Liver (tissue), 9 donors: Measurements from ENCODE around the gene TOB1. TPM values are rescaled to one million over a fixed set of nuclear protein-coding genes. Genes with fewer than 3 reads are reported as not detected.

Source experiments
- DNase-seq: peaks from one replicate; pipeline ENCODE4 v3.0.0-alpha.2; 2017; ENCODE audit warnings: low spot score
- H3K27ac ChIP-seq, 2 donors: one replicate each; pipeline ENCODE4 v1.7.0; 2013; ENCODE audit warnings: inconsistent platforms in 2 of 2, low read length in 2 of 2, control low read depth in 1 of 2, low read depth in 1 of 2, mild to moderate bottlenecking in 1 of 2
- H3K27me3 ChIP-seq, 4 donors: one replicate each; pipeline versions ENCODE4 v1.6.1 to v1.7.0; 2013; ENCODE audit warnings: low read length in 3 of 4, inconsistent platforms in 1 of 4, mild to moderate bottlenecking in 1 of 4, moderate library complexity in 1 of 4; ENCODE audit not compliant: control insufficient read depth in 4 of 4, insufficient read depth in 4 of 4
- H3K36me3 ChIP-seq, 4 donors: one replicate each; pipeline versions ENCODE4 v1.6.1 to v1.7.0; 2013; ENCODE audit warnings: low read length in 3 of 4, mild to moderate bottlenecking in 3 of 4, low read depth in 1 of 4, moderate library complexity in 1 of 4; ENCODE audit not compliant: control insufficient read depth in 4 of 4, insufficient read depth in 3 of 4
- H3K4me1 ChIP-seq, 4 donors: one replicate each; pipeline versions ENCODE4 v1.6.1 to v1.7.0; 2013; ENCODE audit warnings: low read length in 3 of 4, mild to moderate bottlenecking in 3 of 4, moderate library complexity in 1 of 4; ENCODE audit not compliant: control insufficient read depth in 4 of 4, insufficient read depth in 4 of 4
- H3K4me3 ChIP-seq, 3 donors: one replicate each; pipeline versions ENCODE4 v1.6.1 to v1.7.0; 2013; ENCODE audit warnings: low read length in 3 of 3, control low read depth in 1 of 3, low read depth in 1 of 3, mild to moderate bottlenecking in 1 of 3
- H3K9ac ChIP-seq, 2 donors: one replicate each; pipeline ENCODE4 v1.7.0; 2013; ENCODE audit warnings: low read length in 2 of 2, mild to moderate bottlenecking in 2 of 2, moderate library complexity in 2 of 2, control low read depth in 1 of 2, low read depth in 1 of 2
- H3K9me3 ChIP-seq, 4 donors: one replicate each; pipeline versions ENCODE4 v1.6.1 to v1.7.0; 2013; ENCODE audit warnings: low read length in 3 of 4; ENCODE audit not compliant: control insufficient read depth in 4 of 4
- EGR1 ChIP-seq, 2 donors: IDR thresholded peaks; 2 replicates each; pipeline ENCODE4 v1.6.1; 2016 to 2018; ENCODE audit warnings: antibody characterized with exemption in 2 of 2, low read depth in 2 of 2
- FOXA2 ChIP-seq: IDR thresholded peaks from 2 replicates; pipeline ENCODE4 v1.6.1; 2016; ENCODE audit warnings: antibody characterized with exemption
- GABPA ChIP-seq, 2 donors: IDR thresholded peaks in 1 of 2; conservative IDR thresholded peaks in 1 of 2; 2 replicates each; pipeline ENCODE4 v1.6.1; 2016; ENCODE audit warnings: antibody characterized with exemption in 2 of 2, mild to moderate bottlenecking in 1 of 2, moderate library complexity in 1 of 2
- HNF4A ChIP-seq, 2 donors: conservative IDR thresholded peaks; 2 replicates each; pipeline ENCODE4 v1.6.1; 2016; ENCODE audit warnings: antibody characterized with exemption in 2 of 2, mild to moderate bottlenecking in 2 of 2
- HNF4G ChIP-seq: IDR thresholded peaks from 2 replicates; pipeline ENCODE4 v1.6.1; 2016; ENCODE audit warnings: antibody characterized with exemption
- JUND ChIP-seq, 2 donors: IDR thresholded peaks; 2 replicates each; pipeline ENCODE4 v1.6.1; 2016; ENCODE audit warnings: antibody characterized with exemption in 2 of 2
- NR2F2 ChIP-seq: IDR thresholded peaks from 2 replicates; pipeline ENCODE4 v1.6.1; 2016; ENCODE audit warnings: antibody characterized with exemption
- RAD21 ChIP-seq, 2 donors: IDR thresholded peaks; 2 replicates each; pipeline ENCODE4 v1.6.1; 2016; ENCODE audit warnings: antibody characterized with exemption in 2 of 2, mild to moderate bottlenecking in 2 of 2
- RXRA ChIP-seq, 2 donors: IDR thresholded peaks; 2 replicates each; pipeline ENCODE4 v1.6.1; 2017 to 2018; ENCODE audit warnings: antibody characterized with exemption in 2 of 2, mild to moderate bottlenecking in 1 of 2
- SP1 ChIP-seq: IDR thresholded peaks from 2 replicates; pipeline ENCODE4 v1.6.1; 2018; ENCODE audit warnings: antibody characterized with exemption, mild to moderate bottlenecking
- TAF1 ChIP-seq: conservative IDR thresholded peaks from 2 replicates; pipeline ENCODE4 v1.6.1; 2016; ENCODE audit warnings: antibody characterized with exemption, mild to moderate bottlenecking
- YY1 ChIP-seq: IDR thresholded peaks from 2 replicates; pipeline ENCODE4 v1.6.1; 2016; ENCODE audit warnings: antibody characterized with exemption, mild to moderate bottlenecking
- WGBS: extraction: QIAGEN DNeasy Blood & Tissue Kit; methylation state at CpG from one replicate; pipeline ENCODE4 v1.1.7; 2013; 5-methylcytosine and 5-hydroxymethylcytosine counted together
- polyA plus RNA-seq, 2 donors: library from polyadenylated mRNA; stranded (reverse) in 1 of 2; unstranded in 1 of 2; fragments of 200-250 nt in 1 of 2; fragments of >200 nt in 1 of 2; fragmentation: Nextera tagmentation in 1 of 2; extraction: Ambion mirVana in 1 of 2; gene quantifications; one replicate each; pipeline versions ENCODE4 v1.2.1 to v1.2.3, GENCODE V29; 2013 to 2015
- total RNA-seq, 2 donors: library from RNA; depleted of rRNA; stranded (reverse); fragments of >200 nt; gene quantifications; one replicate each; pipeline ENCODE4 v1.2.3, GENCODE V29; 2014
- TF ChIP-seq, protein P1 (sequence below): fragments of 150-350 bp; IDR thresholded peaks from 2 replicates; pipeline ENCODE4 v1.5.1; 2017; ENCODE audit warnings: improper control_type of control experiment, low read depth, low read length; ENCODE audit not compliant: missing input control
- TF ChIP-seq, protein P2 (sequence below): IDR thresholded peaks from 2 replicates; pipeline ENCODE4 v1.6.1; 2016; ENCODE audit warnings: antibody characterized with exemption, mild to moderate bottlenecking
- TF ChIP-seq, protein P3 (sequence below): IDR thresholded peaks from 2 replicates; pipeline ENCODE4 v1.6.1; 2016; ENCODE audit warnings: antibody characterized with exemption
- TF ChIP-seq, protein P4 (sequence below): IDR thresholded peaks from 2 replicates; pipeline ENCODE4 v1.6.1; 2016; ENCODE audit warnings: antibody characterized with exemption
- TF ChIP-seq, protein P5 (sequence below): IDR thresholded peaks from 2 replicates; pipeline ENCODE4 v1.6.1; 2016; ENCODE audit warnings: antibody characterized with exemption
- donor health status: healthy.
- donor health status: healthy.
- donor health status: healthy.
- donor health status: healthy.
- donor health status: healthy.

The TOB1 gene
- total and polyA plus RNA-seq, 4 donors: 10.2 to 132 (median 37.8) TPM

DNA sequence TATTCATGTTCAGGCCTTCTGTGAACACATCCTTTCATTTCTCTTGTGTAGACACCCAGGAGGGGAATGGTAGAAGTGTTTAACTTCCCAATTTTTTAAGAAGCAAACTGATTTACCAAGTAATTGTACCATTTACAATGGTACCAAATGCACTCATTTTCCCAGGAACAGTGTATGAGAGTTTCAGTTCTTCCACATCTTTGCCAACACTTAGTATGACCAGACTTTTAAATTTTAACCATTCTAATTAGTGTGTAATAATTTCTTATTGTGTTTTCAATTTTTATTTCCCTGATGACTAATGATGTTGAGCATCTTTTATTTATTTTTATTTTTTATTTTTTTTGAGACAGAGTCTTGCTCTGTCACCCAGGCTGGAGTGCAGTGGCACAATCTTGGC lies 41.0 kb downstream of the TOB1 start (continued):
- TF ChIP-seq, protein P1, sequence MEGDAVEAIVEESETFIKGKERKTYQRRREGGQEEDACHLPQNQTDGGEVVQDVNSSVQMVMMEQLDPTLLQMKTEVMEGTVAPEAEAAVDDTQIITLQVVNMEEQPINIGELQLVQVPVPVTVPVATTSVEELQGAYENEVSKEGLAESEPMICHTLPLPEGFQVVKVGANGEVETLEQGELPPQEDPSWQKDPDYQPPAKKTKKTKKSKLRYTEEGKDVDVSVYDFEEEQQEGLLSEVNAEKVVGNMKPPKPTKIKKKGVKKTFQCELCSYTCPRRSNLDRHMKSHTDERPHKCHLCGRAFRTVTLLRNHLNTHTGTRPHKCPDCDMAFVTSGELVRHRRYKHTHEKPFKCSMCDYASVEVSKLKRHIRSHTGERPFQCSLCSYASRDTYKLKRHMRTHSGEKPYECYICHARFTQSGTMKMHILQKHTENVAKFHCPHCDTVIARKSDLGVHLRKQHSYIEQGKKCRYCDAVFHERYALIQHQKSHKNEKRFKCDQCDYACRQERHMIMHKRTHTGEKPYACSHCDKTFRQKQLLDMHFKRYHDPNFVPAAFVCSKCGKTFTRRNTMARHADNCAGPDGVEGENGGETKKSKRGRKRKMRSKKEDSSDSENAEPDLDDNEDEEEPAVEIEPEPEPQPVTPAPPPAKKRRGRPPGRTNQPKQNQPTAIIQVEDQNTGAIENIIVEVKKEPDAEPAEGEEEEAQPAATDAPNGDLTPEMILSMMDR: no peak

DNA sequence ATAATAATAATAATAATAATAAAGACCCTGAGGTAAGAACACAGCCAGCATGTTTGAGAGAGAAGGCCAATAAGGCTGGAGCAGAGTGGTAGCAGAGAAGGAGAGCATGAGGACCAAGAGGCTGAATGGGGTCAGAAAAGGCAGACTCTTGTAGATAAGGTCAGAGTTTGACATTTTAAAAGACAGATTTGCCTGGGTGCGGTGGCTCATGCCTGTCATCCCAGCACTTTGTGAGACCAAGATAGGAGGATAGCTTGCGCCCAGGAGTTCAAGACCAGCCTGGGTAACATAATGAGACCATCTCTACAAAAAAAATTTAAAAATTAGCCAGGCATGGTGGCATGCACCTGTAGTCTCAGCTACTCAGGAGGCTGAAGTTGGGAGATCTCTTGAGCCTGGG lies 41.7 kb downstream of the TOB1 start:
- H3K9ac ChIP-seq: no peak overlapping the region
- WGBS: 98% methylated on average over 2 of the region's 2 CpGs
- H3K9me3 ChIP-seq: no peaks in the 10 kb centered on the region
- DNase-seq: no peak
- H3K27me3 ChIP-seq: no peaks in the 10 kb centered on the region
- no peak for TF ChIP-seq TAF1
- no peak for TF ChIP-seq NR2F2
- no peak for TF ChIP-seq HNF4G
- no peak for TF ChIP-seq GABPA (IDR thresholded peaks at IDR 0.05 in 1 of 2, conservative IDR thresholded peaks at IDR 0.05 in 1 of 2)
- TF ChIP-seq, protein P1: no peak
- no peak for TF ChIP-seq YY1
- TF ChIP-seq EGR1 (IDR thresholded peaks at IDR 0.05; ENCODE audit: low read depth in 2 of 2): no peak
- TF ChIP-seq, protein P2, sequence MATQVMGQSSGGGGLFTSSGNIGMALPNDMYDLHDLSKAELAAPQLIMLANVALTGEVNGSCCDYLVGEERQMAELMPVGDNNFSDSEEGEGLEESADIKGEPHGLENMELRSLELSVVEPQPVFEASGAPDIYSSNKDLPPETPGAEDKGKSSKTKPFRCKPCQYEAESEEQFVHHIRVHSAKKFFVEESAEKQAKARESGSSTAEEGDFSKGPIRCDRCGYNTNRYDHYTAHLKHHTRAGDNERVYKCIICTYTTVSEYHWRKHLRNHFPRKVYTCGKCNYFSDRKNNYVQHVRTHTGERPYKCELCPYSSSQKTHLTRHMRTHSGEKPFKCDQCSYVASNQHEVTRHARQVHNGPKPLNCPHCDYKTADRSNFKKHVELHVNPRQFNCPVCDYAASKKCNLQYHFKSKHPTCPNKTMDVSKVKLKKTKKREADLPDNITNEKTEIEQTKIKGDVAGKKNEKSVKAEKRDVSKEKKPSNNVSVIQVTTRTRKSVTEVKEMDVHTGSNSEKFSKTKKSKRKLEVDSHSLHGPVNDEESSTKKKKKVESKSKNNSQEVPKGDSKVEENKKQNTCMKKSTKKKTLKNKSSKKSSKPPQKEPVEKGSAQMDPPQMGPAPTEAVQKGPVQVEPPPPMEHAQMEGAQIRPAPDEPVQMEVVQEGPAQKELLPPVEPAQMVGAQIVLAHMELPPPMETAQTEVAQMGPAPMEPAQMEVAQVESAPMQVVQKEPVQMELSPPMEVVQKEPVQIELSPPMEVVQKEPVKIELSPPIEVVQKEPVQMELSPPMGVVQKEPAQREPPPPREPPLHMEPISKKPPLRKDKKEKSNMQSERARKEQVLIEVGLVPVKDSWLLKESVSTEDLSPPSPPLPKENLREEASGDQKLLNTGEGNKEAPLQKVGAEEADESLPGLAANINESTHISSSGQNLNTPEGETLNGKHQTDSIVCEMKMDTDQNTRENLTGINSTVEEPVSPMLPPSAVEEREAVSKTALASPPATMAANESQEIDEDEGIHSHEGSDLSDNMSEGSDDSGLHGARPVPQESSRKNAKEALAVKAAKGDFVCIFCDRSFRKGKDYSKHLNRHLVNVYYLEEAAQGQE: no peak
- TF ChIP-seq, protein P3, sequence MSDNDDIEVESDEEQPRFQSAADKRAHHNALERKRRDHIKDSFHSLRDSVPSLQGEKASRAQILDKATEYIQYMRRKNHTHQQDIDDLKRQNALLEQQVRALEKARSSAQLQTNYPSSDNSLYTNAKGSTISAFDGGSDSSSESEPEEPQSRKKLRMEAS: no peak
- TF ChIP-seq RAD21 (IDR thresholded peaks at IDR 0.05): no peak
- no peak for TF ChIP-seq JUND (IDR thresholded peaks at IDR 0.05)
- no peak for TF ChIP-seq HNF4A (conservative IDR thresholded peaks at IDR 0.05)
- TF ChIP-seq RXRA (IDR thresholded peaks at IDR 0.05): no peak
- TF ChIP-seq, protein P4, sequence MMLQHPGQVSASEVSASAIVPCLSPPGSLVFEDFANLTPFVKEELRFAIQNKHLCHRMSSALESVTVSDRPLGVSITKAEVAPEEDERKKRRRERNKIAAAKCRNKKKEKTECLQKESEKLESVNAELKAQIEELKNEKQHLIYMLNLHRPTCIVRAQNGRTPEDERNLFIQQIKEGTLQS: no peak
- no peak for TF ChIP-seq FOXA2
- TF ChIP-seq, protein P5, sequence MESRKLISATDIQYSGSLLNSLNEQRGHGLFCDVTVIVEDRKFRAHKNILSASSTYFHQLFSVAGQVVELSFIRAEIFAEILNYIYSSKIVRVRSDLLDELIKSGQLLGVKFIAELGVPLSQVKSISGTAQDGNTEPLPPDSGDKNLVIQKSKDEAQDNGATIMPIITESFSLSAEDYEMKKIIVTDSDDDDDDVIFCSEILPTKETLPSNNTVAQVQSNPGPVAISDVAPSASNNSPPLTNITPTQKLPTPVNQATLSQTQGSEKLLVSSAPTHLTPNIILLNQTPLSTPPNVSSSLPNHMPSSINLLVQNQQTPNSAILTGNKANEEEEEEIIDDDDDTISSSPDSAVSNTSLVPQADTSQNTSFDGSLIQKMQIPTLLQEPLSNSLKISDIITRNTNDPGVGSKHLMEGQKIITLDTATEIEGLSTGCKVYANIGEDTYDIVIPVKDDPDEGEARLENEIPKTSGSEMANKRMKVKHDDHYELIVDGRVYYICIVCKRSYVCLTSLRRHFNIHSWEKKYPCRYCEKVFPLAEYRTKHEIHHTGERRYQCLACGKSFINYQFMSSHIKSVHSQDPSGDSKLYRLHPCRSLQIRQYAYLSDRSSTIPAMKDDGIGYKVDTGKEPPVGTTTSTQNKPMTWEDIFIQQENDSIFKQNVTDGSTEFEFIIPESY: no peak
- TF ChIP-seq SP1: no peak
- no peaks in the 10 kb centered on the region for H3K36me3 ChIP-seq
- no peak overlapping the region for H3K27ac ChIP-seq
- no peaks in the 10 kb centered on the region for H3K4me1 ChIP-seq
- no peak overlapping the region for H3K4me3 ChIP-seq
